MCF 10A (cell line): Measurements from ENCODE around the gene MAPK1. TPM values are rescaled to one million over a fixed set of nuclear protein-coding genes. Genes with fewer than 3 reads are reported as not detected.

ENCODE experiments used
- BruUV-seq: library from RNA; stranded (reverse); fragments of 400-500 nt; replicated peaks from 2 replicates; lab custom pipeline; 2021; lab: Mats Ljungman, UMichigan
- CTCF ChIA-PET: fragments of 300-600 bp; sonication (Branson Sonifier 250); formaldehyde crosslinking; extraction: SDS; loops from one replicate; lab custom pipeline; 2021; ENCODE audit warnings: antibody characterized with exemption, inconsistent platforms; lab: Yijun Ruan, JAX
- POLR2A ChIA-PET: fragments of 300-600, 350-650 bp; sonication (Branson Sonifier 250); formaldehyde crosslinking; extraction: SDS; loops from one replicate; lab custom pipeline; 2020; ENCODE audit warnings: antibody characterized with exemption, inconsistent platforms; lab: Yijun Ruan, JAX
- DNase-seq: peaks from one replicate; pipeline ENCODE4 v3.0.0-alpha.2; 2018; ENCODE audit not compliant: unreplicated experiment
- H3K27ac Mint-ChIP-seq: one replicate; pipeline ENCODE4 v1.8.0; 2022; ENCODE audit warnings: mild to moderate bottlenecking, low read depth, mixed read lengths; ENCODE audit not compliant: unreplicated experiment
- H3K27me3 Mint-ChIP-seq: one replicate; pipeline ENCODE4 v1.8.0; 2022; ENCODE audit warnings: mixed read lengths; ENCODE audit not compliant: insufficient read depth, unreplicated experiment
- H3K36me3 Mint-ChIP-seq: one replicate; pipeline ENCODE4 v1.8.0; 2022; ENCODE audit warnings: mild to moderate bottlenecking, moderate library complexity, mixed read lengths; ENCODE audit not compliant: insufficient read depth, unreplicated experiment
- H3K4me1 Mint-ChIP-seq: one replicate; pipeline ENCODE4 v1.8.0; 2022; ENCODE audit warnings: mixed read lengths; ENCODE audit not compliant: insufficient read depth, unreplicated experiment
- H3K4me3 Mint-ChIP-seq: one replicate; pipeline ENCODE4 v1.8.0; 2022; ENCODE audit warnings: mild to moderate bottlenecking, moderate library complexity, mixed read lengths; ENCODE audit not compliant: unreplicated experiment
- H3K9me3 Mint-ChIP-seq: one replicate; pipeline ENCODE4 v1.8.0; 2022; ENCODE audit warnings: mixed read lengths; ENCODE audit not compliant: unreplicated experiment
- CTCF ChIP-seq: fragments of 200-600 bp; IDR thresholded peaks from one replicate; pipeline ENCODE4 v1.8.0; 2022; ENCODE audit warnings: antibody characterized with exemption, mild to moderate bottlenecking; ENCODE audit not compliant: unreplicated experiment
- intact Hi-C: fragments of 100-400 bp; cut with micrococcal nuclease; formaldehyde crosslinking; loops from 2 replicates; pipeline ENCODE4 v1.14.1; 2022
- total RNA-seq: library from RNA; stranded (reverse); gene quantifications from 2 replicates; pipeline ENCODE4 v1.2.3, GENCODE V29; 2022

The MAPK1 gene
- total RNA-seq, 1 experiment from 2014 or later, result 123 TPM

- ChIA-PET POLR2A (interaction anchor here (1.3 to 2.2 kb wide), 2 partner anchors 13 to 23 kb away, joined by 4 to 9 read pairs; no protein-coding TSS in a partner anchor), CTCF (interaction anchor here (0.5 to 0.9 kb wide), 3 partner anchors 28 to 232 kb away, joined by 3 read pairs; no protein-coding TSS in a partner anchor)
- no TSS peak for BruUV-seq
- DNase-seq, result no peak
- H3K4me3 Mint-ChIP-seq, result no peak overlapping the region
- no peak overlapping the region for H3K27ac Mint-ChIP-seq
- peaks cover 55% of the 10 kb centered on the region for H3K4me1 Mint-ChIP-seq
- intact Hi-C loops, result loop anchor here (5.0 kb wide), 1 partner anchor 45 kb away; no protein-coding TSS in a partner anchor
- H3K36me3 Mint-ChIP-seq, result peaks cover 10% of the 10 kb centered on the region
- no peaks in the 10 kb centered on the region for H3K9me3 Mint-ChIP-seq
- H3K27me3 Mint-ChIP-seq, result no peaks in the 10 kb centered on the region
- TF ChIP-seq CTCF, result no peak
Measured at GRCh38 chr22:21862386-21863245, 4.8 kb downstream of the MAPK1 start.

- Mint-ChIP-seq H3K4me1 (peaks cover 55% of the 10 kb centered on the region), H3K27me3 (no peaks in the 10 kb centered on the region), H3K36me3 (peaks cover 10% of the 10 kb centered on the region), H3K27ac (peak overlapping the region; percentile 85), H3K9me3 (no peaks in the 10 kb centered on the region), H3K4me3 (no peak overlapping the region)
- BruUV-seq, result no TSS peak
- ChIA-PET CTCF (interaction anchor here (0.9 kb wide), 1 partner anchor 76 kb away, joined by 3 read pairs; no protein-coding TSS in a partner anchor), POLR2A (interaction anchor here (0.7 to 2.2 kb wide), 3 partner anchors 12 to 25 kb away, joined by 3 to 9 read pairs (median 4); no protein-coding TSS in a partner anchor)
- DNase-seq, result peak; percentile 4
- intact Hi-C loops, result loop anchor here (5.0 kb wide), 1 partner anchor 45 kb away; no protein-coding TSS in a partner anchor
- TF ChIP-seq CTCF, result no peak
Measured at GRCh38 chr22:21861851-21862250, 5.6 kb downstream of the MAPK1 start.

- intact Hi-C loops, result loop anchor here (5.0 kb wide), 1 partner anchor 44 kb away; no protein-coding TSS in a partner anchor
- H3K27me3 Mint-ChIP-seq, result no peaks in the 10 kb centered on the region
- no peaks in the 10 kb centered on the region for H3K9me3 Mint-ChIP-seq
- peak; percentile 15 for DNase-seq
- peaks cover 6% of the 10 kb centered on the region for H3K36me3 Mint-ChIP-seq
- no peak for TF ChIP-seq CTCF
- H3K27ac Mint-ChIP-seq, result peak overlapping the region; percentile 85
- no TSS peak for BruUV-seq
- peaks cover 58% of the 10 kb centered on the region for H3K4me1 Mint-ChIP-seq
- CTCF ChIA-PET, result no interaction called here
- POLR2A ChIA-PET, result interaction anchor here (0.7 to 2.2 kb wide), 4 partner anchors 12 to 76 kb away, joined by 3 to 9 read pairs (median 4); no protein-coding TSS in a partner anchor
- H3K4me3 Mint-ChIP-seq, result no peak overlapping the region
Measured at GRCh38 chr22:21861264-21861848, 6.1 kb downstream of the MAPK1 start.
